HG02571 (cell line): ENCODE results near the gene ZCCHC14.
"Not testable (repeated sequence)": the region's sequence is repeated elsewhere in the genome, so short reads cannot be mapped to it uniquely, and the experiment has no call there.

Source experiments
- ATAC-seq: cut with Tn5 transposase; IDR thresholded peaks from one replicate; pipeline ENCODE4 v1.9.1; 2021; ENCODE audit warnings: mild to moderate bottlenecking, moderate library complexity; ENCODE audit not compliant: unreplicated experiment

ZCCHC14 gene

DNA sequence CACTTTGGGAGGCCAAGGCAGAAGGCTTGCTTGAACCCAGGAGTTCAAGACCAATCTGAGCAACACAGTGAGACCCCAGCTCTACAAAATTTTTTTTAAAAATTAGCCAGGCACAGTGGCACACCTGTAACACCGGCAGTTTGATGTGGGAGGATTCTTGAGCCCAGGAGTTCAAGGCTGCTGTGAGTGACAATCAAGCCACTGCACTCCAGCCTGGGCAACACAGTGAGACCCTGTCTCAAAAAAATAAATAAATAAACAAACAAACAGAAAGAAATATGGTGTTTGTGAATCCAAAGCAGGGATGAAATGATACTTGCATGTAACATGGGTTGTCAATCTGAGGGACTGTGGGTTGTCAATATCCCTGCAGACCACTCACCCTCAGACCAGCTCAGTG is 125.9 kb downstream of the ZCCHC14 start:
- ATAC-seq = no peak

DNA sequence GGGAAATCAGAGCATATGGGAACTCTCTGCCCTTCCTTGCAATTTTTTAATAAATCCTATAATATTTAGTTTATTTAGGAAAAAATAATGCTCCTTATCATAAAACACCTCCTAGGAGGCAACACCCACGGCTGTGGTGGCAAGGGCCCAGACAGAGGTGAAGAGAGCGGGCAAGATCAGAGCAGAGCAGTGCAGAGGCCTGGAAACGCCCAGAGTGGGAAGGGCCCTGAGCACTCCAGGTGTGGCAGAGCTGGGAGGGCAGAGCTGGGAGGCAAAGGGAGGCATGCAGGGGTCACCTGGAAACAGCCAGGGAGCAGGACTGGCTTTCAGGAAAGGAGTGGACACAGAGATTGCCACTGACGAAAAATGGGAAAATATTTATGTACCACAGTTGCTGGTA is 126.5 kb downstream of the ZCCHC14 start:
- ATAC-seq = no peak

GRCh38 chr16:87365021-87365713 is 127.7 kb downstream of the ZCCHC14 start:
- no peak for ATAC-seq

DNA sequence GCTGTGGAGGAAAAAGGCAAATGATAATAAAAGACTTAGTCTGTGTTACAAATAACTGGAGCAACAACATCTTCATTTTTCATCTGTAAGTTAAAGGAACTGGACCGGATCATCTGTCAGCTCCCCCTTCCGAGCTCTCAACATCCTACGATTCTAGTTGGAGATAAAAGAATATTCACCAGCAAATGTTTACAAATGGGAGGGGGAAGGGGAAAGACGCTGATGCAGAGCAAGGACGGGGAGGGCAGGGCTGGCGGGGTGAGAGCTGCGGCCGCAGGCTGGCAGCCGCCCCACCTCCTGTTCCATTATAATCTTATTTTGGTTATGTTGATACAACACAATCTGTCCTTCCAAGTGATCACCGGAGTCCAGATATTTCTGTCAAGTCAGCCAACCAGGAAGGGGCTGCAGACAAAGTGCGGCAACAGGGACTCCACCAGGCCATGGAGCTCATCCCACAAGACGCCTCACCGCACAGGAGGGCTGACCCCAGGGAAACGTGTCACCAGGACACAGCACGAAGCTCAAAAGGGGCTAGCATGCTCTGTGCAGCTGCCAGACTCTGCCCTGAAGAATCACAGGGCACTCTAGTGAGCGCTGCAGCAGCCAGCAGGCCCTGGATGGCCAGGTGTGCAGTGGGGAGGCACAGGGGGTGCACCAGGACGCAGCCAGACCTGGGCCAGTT is 128.9 kb downstream of the ZCCHC14 start:
- no peak for ATAC-seq

GRCh38 chr16:87362828-87363559 is 129.8 kb downstream of the ZCCHC14 start:
- ATAC-seq = not testable (repeated sequence)

- ATAC-seq = no peak
Observed at GRCh38 chr16:87361916-87362619, 130.8 kb downstream of the ZCCHC14 start.

GRCh38 chr16:87360862-87361610 is 131.8 kb downstream of the ZCCHC14 start:
- ATAC-seq = no peak

DNA sequence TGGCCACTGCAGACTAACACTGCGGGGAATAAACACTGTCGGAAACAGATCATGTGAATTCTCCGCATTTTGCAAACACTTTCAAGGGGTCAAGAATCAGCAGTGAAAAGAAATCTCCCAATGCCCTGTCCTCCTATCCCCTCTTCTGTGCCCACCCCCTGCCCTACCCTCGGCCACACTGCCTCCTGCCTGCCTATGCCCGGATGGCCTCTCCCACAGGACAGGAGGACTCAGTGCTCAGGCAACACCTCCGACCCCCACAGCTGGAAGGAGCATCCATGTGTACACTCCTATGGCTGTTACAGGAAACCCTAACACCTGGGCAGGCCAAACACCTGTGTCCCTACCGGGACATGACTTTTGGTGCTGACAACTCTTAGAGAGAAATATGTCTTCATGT is 133.7 kb downstream of the ZCCHC14 start:
- no peak for ATAC-seq

DNA sequence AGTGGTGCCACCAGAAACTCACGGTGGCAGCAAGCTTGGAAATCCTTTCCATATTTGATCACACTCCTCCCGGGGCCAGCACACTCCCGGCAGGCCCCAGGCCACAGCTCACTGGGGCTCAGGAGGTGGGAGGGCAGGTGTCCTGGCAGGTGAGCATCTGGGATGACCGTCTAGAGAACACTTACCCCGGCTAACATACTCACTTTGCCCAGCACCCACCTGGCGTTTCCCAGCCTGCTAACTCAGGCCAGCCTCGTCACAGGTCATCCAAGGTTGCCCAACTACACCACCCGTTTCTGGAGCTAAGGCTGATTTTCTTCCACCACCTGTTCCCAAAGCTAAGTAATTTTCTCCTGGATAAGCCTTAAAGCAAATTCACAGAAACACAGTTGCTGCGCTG is 134.1 kb downstream of the ZCCHC14 start:
- ATAC-seq = no peak

GRCh38 chr16:87358250-87358649 is 134.6 kb downstream of the ZCCHC14 start:
- ATAC-seq = no peak

DNA sequence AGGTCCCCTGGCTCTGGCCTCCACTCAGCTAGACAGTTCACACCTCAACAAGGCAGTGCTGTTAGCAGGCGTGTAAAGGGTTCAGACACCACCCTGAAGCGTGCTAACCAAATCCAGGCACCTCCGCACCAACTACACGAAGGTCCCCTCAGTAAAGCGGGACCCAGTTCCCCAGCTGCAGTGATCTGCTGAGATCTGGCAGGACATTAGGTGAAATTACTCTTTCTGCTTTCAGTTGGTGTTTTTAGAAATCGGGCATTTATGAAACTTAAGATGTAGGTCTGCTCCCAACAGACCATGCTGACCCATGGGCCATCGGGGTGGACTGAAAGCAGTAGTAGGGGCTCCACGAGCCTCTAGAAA is 136.4 kb downstream of the ZCCHC14 start:
- no peak for ATAC-seq
